Panc1 (cell line): ENCODE measurements around the gene TWIST2.

Source experiments
- CTCF ChIP-seq: fragments of 450-650 bp; IDR thresholded peaks from 2 replicates; pipeline ENCODE4 v1.5.1; 2017; ENCODE audit warnings: mild to moderate bottlenecking
- REST ChIP-seq, 2 experiments: IDR thresholded peaks; 2 replicates each; pipeline ENCODE4 v1.6.1; 2011 to 2012; ENCODE audit warnings: low read depth in 2 of 2, control low read depth in 1 of 2, low read length in 1 of 2, mild to moderate bottlenecking in 1 of 2, moderate library complexity in 1 of 2; ENCODE audit not compliant: insufficient read depth in 1 of 2
- SIN3A ChIP-seq: IDR thresholded peaks from 2 replicates; pipeline ENCODE4 v1.6.1; 2012; ENCODE audit warnings: low read depth, mild to moderate bottlenecking, low read length, moderate library complexity, borderline replicate concordance; ENCODE audit not compliant: insufficient read depth

GRCh38 chr2:238878051-238878735 is 30.3 kb downstream of the TWIST2 start:
- no peak for TF ChIP-seq CTCF
- no peak for TF ChIP-seq REST (IDR thresholded peaks at IDR 0.05; ENCODE audit: insufficient read depth in 1 of 2, low read depth in 2 of 2, low read length in 1 of 2)
- TF ChIP-seq SIN3A, result no peak
